Mesenchymal stem cell (in vitro differentiated cells and primary cell): Measurements from ENCODE around the gene DSCAML1.

ENCODE experiments used
- DNase-seq: peaks from one replicate; pipeline ENCODE4 v3.0.0-alpha.2; 2013
- H2AFZ ChIP-seq: one replicate; pipeline ENCODE4 v1.6.1; 2013; ENCODE audit warnings: low read depth, mild to moderate bottlenecking, control low read depth, inconsistent platforms, low read length, moderate library complexity
- H2AK5ac ChIP-seq: 2 replicates; pipeline ENCODE4 v1.6.1; 2013; ENCODE audit warnings: low read length, moderate library complexity, mild to moderate bottlenecking, inconsistent platforms; ENCODE audit not compliant: severe bottlenecking
- H2BK120ac ChIP-seq: one replicate; pipeline ENCODE4 v1.6.1; 2013; ENCODE audit warnings: low read depth, mild to moderate bottlenecking, inconsistent platforms, low read length, moderate library complexity
- H2BK12ac ChIP-seq, 2 experiments: one replicate each; pipeline ENCODE4 v1.6.1; 2013; ENCODE audit warnings: inconsistent platforms in 2 of 2, low read length in 2 of 2, mild to moderate bottlenecking in 2 of 2, moderate library complexity in 2 of 2, control low read depth in 1 of 2
- H2BK15ac ChIP-seq: one replicate; pipeline ENCODE4 v1.6.1; 2013; ENCODE audit warnings: mild to moderate bottlenecking, low read depth, inconsistent platforms; ENCODE audit not compliant: poor library complexity, severe bottlenecking
- H2BK5ac ChIP-seq: 2 replicates; pipeline ENCODE4 v1.6.1; 2013; ENCODE audit warnings: low read depth, mild to moderate bottlenecking, low read length, control low read depth, inconsistent platforms; ENCODE audit not compliant: poor library complexity, severe bottlenecking
- H3K14ac ChIP-seq, 2 experiments: one replicate each; pipeline ENCODE4 v1.6.1; 2013; ENCODE audit warnings: inconsistent platforms in 2 of 2, low read length in 2 of 2, control low read depth in 1 of 2, mild to moderate bottlenecking in 1 of 2, moderate library complexity in 1 of 2
- H3K18ac ChIP-seq, 2 experiments: one replicate each; pipeline ENCODE4 v1.6.1; 2013; ENCODE audit warnings: inconsistent platforms in 2 of 2, low read length in 2 of 2, control low read depth in 1 of 2, low read depth in 1 of 2, mild to moderate bottlenecking in 1 of 2
- H3K23ac ChIP-seq, 2 experiments: one replicate each; pipeline ENCODE4 v1.6.1; 2013; ENCODE audit warnings: inconsistent platforms in 2 of 2, low read length in 2 of 2, mild to moderate bottlenecking in 2 of 2, moderate library complexity in 2 of 2, control low read depth in 1 of 2
- H3K27ac ChIP-seq: 2 replicates; pipeline ENCODE4 v1.5.1; 2013; ENCODE audit warnings: mild to moderate bottlenecking, moderate library complexity, low read length, control low read depth, inconsistent platforms; ENCODE audit not compliant: poor library complexity, severe bottlenecking
- H3K27me3 ChIP-seq, 2 experiments: 2 replicates each; pipeline versions ENCODE4 v1.6.1 to v1.7.0; 2013; ENCODE audit warnings: low read length in 2 of 2, mild to moderate bottlenecking in 2 of 2, moderate library complexity in 2 of 2, control low read depth in 1 of 2, inconsistent platforms in 1 of 2; ENCODE audit not compliant: control insufficient read depth in 1 of 2, insufficient read depth in 1 of 2
- H3K36me3 ChIP-seq, 2 experiments: 2 replicates each; pipeline versions ENCODE4 v1.6.1 to v1.7.0; 2013; ENCODE audit warnings: low read length in 2 of 2, control low read depth in 1 of 2, inconsistent platforms in 1 of 2, low read depth in 1 of 2, mild to moderate bottlenecking in 1 of 2; ENCODE audit not compliant: insufficient read depth in 2 of 2, control insufficient read depth in 1 of 2
- H3K4ac ChIP-seq, 2 experiments: one replicate each; pipeline ENCODE4 v1.6.1; 2013; ENCODE audit warnings: inconsistent platforms in 2 of 2, low read length in 2 of 2, mild to moderate bottlenecking in 2 of 2, moderate library complexity in 2 of 2, control low read depth in 1 of 2, low read depth in 1 of 2
- H3K4me1 ChIP-seq: 2 replicates; pipeline ENCODE4 v1.6.1; 2013; ENCODE audit warnings: low read depth, low read length, control low read depth; ENCODE audit not compliant: control insufficient read depth, insufficient read depth
- H3K4me2 ChIP-seq: 2 replicates; pipeline ENCODE4 v1.6.1; 2013; ENCODE audit warnings: low read length, mild to moderate bottlenecking, inconsistent platforms; ENCODE audit not compliant: poor library complexity, severe bottlenecking
- H3K4me3 ChIP-seq, 2 experiments: 2 replicates each; pipeline versions ENCODE4 v1.5.1 to v1.7.0; 2013; ENCODE audit warnings: low read length in 2 of 2, mild to moderate bottlenecking in 2 of 2, control low read depth in 1 of 2, low read depth in 1 of 2; ENCODE audit not compliant: insufficient read depth in 1 of 2
- H3K79me1 ChIP-seq: replicated peaks from 2 replicates; pipeline ENCODE4 v1.6.1; 2013; ENCODE audit warnings: mild to moderate bottlenecking, control low read depth, low read length, inconsistent platforms; ENCODE audit not compliant: poor library complexity, severe bottlenecking
- H3K9ac ChIP-seq: 2 replicates; pipeline ENCODE4 v1.7.0; 2013; ENCODE audit warnings: mild to moderate bottlenecking, low read length, moderate library complexity
- H3K9me3 ChIP-seq: 2 replicates; pipeline ENCODE4 v1.7.0; 2013; ENCODE audit warnings: mild to moderate bottlenecking, low read length; ENCODE audit not compliant: control insufficient read depth
- H4K8ac ChIP-seq: one replicate; pipeline ENCODE4 v1.6.1; 2013; ENCODE audit warnings: inconsistent platforms, mild to moderate bottlenecking, low read length, moderate library complexity
- H4K91ac ChIP-seq: one replicate; pipeline ENCODE4 v1.6.1; 2013; ENCODE audit warnings: mild to moderate bottlenecking, low read length, inconsistent platforms
- WGBS: methylation state at CpG from one replicate; pipeline ENCODE4 v1.1.7; 2013; ENCODE audit warnings: mixed read lengths; 5-methylcytosine and 5-hydroxymethylcytosine counted together

Gene DSCAML1

DNA sequence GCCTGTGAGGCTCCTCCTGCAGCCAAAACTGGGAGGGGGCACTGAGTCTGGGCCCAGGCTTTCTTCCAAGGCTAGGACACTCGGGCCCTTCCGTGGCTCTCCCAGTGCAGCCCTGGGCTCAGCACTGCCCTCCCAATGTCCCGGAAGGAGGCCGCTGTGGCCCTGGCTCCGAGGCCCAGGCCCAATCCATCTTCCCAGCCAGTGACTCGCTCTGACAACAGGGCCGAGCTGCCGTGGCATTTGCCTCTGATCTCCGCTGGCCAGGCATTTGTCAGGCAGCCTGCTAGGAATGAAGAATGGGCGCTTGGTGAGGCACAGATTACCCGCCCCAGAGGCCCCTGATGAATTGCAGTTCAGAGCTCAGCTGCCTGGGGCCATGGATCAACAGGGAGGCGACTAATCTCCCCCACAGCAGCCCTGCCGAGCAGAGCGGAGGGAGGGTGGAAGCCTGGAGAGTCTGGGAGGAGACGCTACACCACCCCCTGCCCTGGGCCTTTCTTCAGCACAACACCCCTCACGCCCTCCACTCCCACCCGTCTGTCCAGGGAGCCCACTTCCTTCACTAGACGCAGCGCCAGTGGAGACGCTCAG is 19.2 kb upstream of the DSCAML1 start:
- Histone ChIP-seq H3K9ac (peak overlapping the region; percentile 45), H2BK15ac (no peak overlapping the region), H3K79me1 (no peaks in the 10 kb centered on the region), H3K4me2 (peak overlapping the region; percentile 54), H3K14ac (no peak overlapping the region), H2AK5ac (peak overlapping the region; percentile 97), H4K8ac (peak overlapping the region; percentile 71), H2BK12ac (peak overlapping the region in 1 of 2 experiments; percentile 49), H3K27ac (peak overlapping the region; percentile 94), H3K36me3 (peaks cover 0 to 17% of the 10 kb centered on the region in 2 experiments), H2BK120ac (no peak overlapping the region), H3K4me3 (peak overlapping the region in 1 of 2 experiments; percentile 36), H3K18ac (peak overlapping the region; percentile 38 to 89), H3K23ac (no peak overlapping the region), H4K91ac (peak overlapping the region; percentile 57), H2BK5ac (peak overlapping the region; percentile 82), H2AFZ (no peak overlapping the region), H3K27me3 (peaks cover 0 to 5% of the 10 kb centered on the region in 2 experiments), H3K4me1 (peaks cover 57% of the 10 kb centered on the region), H3K4ac (peak overlapping the region; percentile 46 to 54), H3K9me3 (no peaks in the 10 kb centered on the region)
- peak; percentile 71 for DNase-seq
- WGBS, result 38% methylated on average over 16 of the region's 20 CpGs

GRCh38 chr11:117815262-117815803 is 18.3 kb upstream of the DSCAML1 start:
- Histone ChIP-seq H3K9me3 (no peaks in the 10 kb centered on the region), H2BK120ac (peak overlapping the region; percentile 8), H3K4me3 (peak overlapping the region in 1 of 2 experiments; percentile 36), H3K4ac (peak overlapping the region; percentile 46 to 93), H4K8ac (peak overlapping the region; percentile 19), H2BK5ac (peak overlapping the region; percentile 82), H3K9ac (no peak overlapping the region), H2AK5ac (peak overlapping the region; percentile 97), H3K4me1 (peaks cover 52% of the 10 kb centered on the region), H3K79me1 (no peaks in the 10 kb centered on the region), H3K27ac (peak overlapping the region; percentile 94), H2AFZ (no peak overlapping the region), H3K14ac (peak overlapping the region in 1 of 2 experiments; percentile 64), H3K27me3 (peaks cover 0 to 4% of the 10 kb centered on the region in 2 experiments), H2BK15ac (peak overlapping the region; percentile 62), H3K18ac (peak overlapping the region; percentile 23 to 91), H3K23ac (no peak overlapping the region), H3K4me2 (peak overlapping the region; percentile 54), H2BK12ac (peak overlapping the region; percentile 38 to 67), H3K36me3 (peaks cover 0 to 12% of the 10 kb centered on the region in 2 experiments), H4K91ac (peak overlapping the region; percentile 34)
- 78% methylated on average over 7 of the region's 7 CpGs for WGBS
- no peak for DNase-seq

DNA sequence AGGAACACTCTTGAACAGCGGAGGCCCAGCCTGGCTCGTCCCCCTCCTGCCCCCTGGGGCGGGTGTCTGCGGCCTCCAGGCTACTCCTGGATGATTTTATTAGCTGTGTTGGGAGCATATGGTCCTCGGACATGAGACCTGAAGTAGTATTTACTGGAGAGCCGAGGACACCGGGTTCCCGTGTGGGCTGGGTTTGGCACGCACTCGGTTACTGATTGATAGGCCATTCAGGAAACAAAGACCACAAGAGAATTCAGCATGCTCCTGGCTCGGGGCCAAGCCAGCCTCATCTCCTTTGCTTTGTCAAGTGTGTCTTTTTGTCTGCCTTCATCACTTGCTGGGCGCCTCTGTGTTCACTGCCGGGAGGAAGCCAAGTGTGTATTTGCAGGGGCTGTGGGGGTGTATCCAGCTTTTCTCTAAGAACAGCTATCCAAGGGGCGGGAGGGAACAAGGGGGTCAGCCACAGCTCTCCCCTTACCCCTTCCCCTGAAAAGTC is 17.8 kb upstream of the DSCAML1 start:
- Histone ChIP-seq H3K18ac (peak overlapping the region in 1 of 2 experiments; percentile 9), H4K8ac (no peak overlapping the region), H3K4me2 (peak overlapping the region; percentile 55), H3K9me3 (no peaks in the 10 kb centered on the region), H2AFZ (peak overlapping the region; percentile 14), H3K4me1 (peaks cover 46% of the 10 kb centered on the region), H3K4ac (no peak overlapping the region), H2BK15ac (peak overlapping the region; percentile 16), H3K23ac (no peak overlapping the region), H2BK5ac (peak overlapping the region; percentile 83), H3K27me3 (peaks cover 0 to 5% of the 10 kb centered on the region in 2 experiments), H3K9ac (no peak overlapping the region), H2AK5ac (peak overlapping the region; percentile 97), H3K14ac (no peak overlapping the region), H2BK12ac (peak overlapping the region; percentile 38 to 66), H3K36me3 (peaks cover 0 to 7% of the 10 kb centered on the region in 2 experiments), H4K91ac (no peak overlapping the region), H3K4me3 (no peak overlapping the region), H3K79me1 (no peaks in the 10 kb centered on the region), H3K27ac (peak overlapping the region; percentile 94), H2BK120ac (peak overlapping the region; percentile 8)
- no peak for DNase-seq
- 69% methylated on average over 14 of the region's 14 CpGs for WGBS

DNA sequence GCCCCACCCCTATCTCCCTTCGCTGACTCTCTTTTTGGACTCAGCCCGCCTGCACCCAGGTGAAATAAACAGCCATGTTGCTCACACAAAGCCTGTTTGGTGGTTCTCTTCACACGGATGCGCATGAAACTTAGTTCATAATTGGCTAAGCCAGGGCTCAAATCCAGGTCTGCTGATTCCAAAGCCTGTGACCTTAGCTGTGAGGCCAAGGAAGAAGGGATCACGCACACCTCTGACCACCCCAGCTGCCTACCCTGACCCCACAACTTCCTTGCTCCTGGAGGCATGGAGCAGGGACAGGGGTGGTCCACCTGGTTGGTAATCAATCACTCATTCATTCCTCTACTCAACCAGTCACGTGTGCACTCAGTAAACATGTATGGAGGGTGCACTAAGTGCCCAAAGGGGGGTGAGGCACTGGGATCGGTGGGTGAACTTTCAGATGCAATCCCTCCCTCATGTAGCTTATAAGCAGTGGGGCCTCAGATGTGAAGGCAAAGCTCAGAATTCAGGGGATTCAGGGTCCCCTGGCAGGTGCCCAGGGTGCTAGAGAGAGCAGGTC is 17.3 kb upstream of the DSCAML1 start:
- Histone ChIP-seq H4K8ac (no peak overlapping the region), H3K9ac (no peak overlapping the region), H2AK5ac (peak overlapping the region; percentile 42), H3K36me3 (peaks cover 0 to 1% of the 10 kb centered on the region in 2 experiments), H3K4me2 (peak overlapping the region; percentile 55), H3K27ac (peak overlapping the region; percentile 94), H3K18ac (no peak overlapping the region), H2AFZ (peak overlapping the region; percentile 14), H3K4ac (no peak overlapping the region), H3K9me3 (no peaks in the 10 kb centered on the region), H3K4me3 (no peak overlapping the region), H3K23ac (no peak overlapping the region), H3K79me1 (no peaks in the 10 kb centered on the region), H3K4me1 (peaks cover 46% of the 10 kb centered on the region), H2BK120ac (no peak overlapping the region), H3K27me3 (peaks cover 0 to 11% of the 10 kb centered on the region in 2 experiments), H3K14ac (peak overlapping the region in 1 of 2 experiments; percentile 91), H2BK12ac (peak overlapping the region in 1 of 2 experiments; percentile 66), H2BK5ac (peak overlapping the region; percentile 83), H2BK15ac (no peak overlapping the region), H4K91ac (no peak overlapping the region)
- WGBS, result 88% methylated on average over 7 of the region's 7 CpGs
- no peak for DNase-seq
